Thoracic aorta (tissue), 2 donors: ENCODE results near the gene SMIM17. TPM values are rescaled to one million over a fixed set of nuclear protein-coding genes. Genes with fewer than 3 reads are reported as not detected.

ENCODE experiments used
- ATAC-seq: fragments of 150-250 bp; one replicate; pipeline ENCODE4 v1.8.0; 2017; ENCODE audit warnings: low read depth; ENCODE audit not compliant: insufficient number of reproducible peaks, low FRiP score
- DNase-seq: peaks from one replicate; pipeline ENCODE4 v3.0.0-alpha.2; 2020; ENCODE audit warnings: low spot score
- H3K27ac ChIP-seq, 2 donors: fragments of 200-600 bp; sonication (generic); 1 replicate in 1 of 2; 2 replicates in 1 of 2; pipeline ENCODE4 v1.5.1; 2016; ENCODE audit warnings: mild to moderate bottlenecking in 2 of 2, moderate library complexity in 2 of 2
- H3K27me3 ChIP-seq: fragments of 200-600 bp; sonication (generic); replicated peaks from 2 replicates; pipeline ENCODE4 v1.6.0; 2016; ENCODE audit warnings: mild to moderate bottlenecking; ENCODE audit not compliant: insufficient read depth
- H3K36me3 ChIP-seq: fragments of 200-600 bp; sonication (generic); one replicate; pipeline ENCODE4 v1.5.1; 2016
- H3K4me1 ChIP-seq, 2 donors: fragments of 200-600 bp; sonication (generic); 1 replicate in 1 of 2; 2 replicates in 1 of 2; pipeline versions ENCODE4 v1.5.1 to v1.6.0; 2016; ENCODE audit warnings: low read depth in 2 of 2, mild to moderate bottlenecking in 1 of 2; ENCODE audit not compliant: control insufficient read depth in 1 of 2
- H3K4me3 ChIP-seq: fragments of 200-600 bp; sonication (generic); 2 replicates; pipeline ENCODE4 v1.5.1; 2016; ENCODE audit warnings: mild to moderate bottlenecking
- H3K9me3 ChIP-seq: fragments of 200-600 bp; sonication (generic); 2 replicates; pipeline ENCODE4 v1.5.1; 2016
- CTCF ChIP-seq: fragments of 200-600 bp; sonication (generic); IDR thresholded peaks from one replicate; pipeline ENCODE4 v1.5.1; 2019; ENCODE audit warnings: antibody characterized with exemption
- total RNA-seq, 2 donors: library from RNA; depleted of rRNA; stranded (reverse); fragments of >200 nt; gene quantifications; one replicate each; pipeline versions ENCODE4 v1.1.0 to v1.2.3, GENCODE V29; 2016

Gene SMIM17
- total RNA-seq, 2 donors from 2014 or later = 4.4 TPM; not detected in 1

GRCh38 chr19:56612737-56613136 lies 30.2 kb upstream of the SMIM17 start:
- DNase-seq = no peak
- H3K4me1 ChIP-seq = no peaks in the 10 kb centered on the region
- no peaks in the 10 kb centered on the region for H3K27me3 ChIP-seq
- no peak for TF ChIP-seq CTCF
- no peak overlapping the region for H3K27ac ChIP-seq
- peaks cover 86% of the 10 kb centered on the region for H3K9me3 ChIP-seq
- H3K36me3 ChIP-seq = peaks cover 32% of the 10 kb centered on the region
- no peak overlapping the region for H3K4me3 ChIP-seq
- no peak for ATAC-seq

- no peak for TF ChIP-seq CTCF
- DNase-seq (no peak), ATAC-seq (no peak)
- H3K36me3 ChIP-seq = peaks cover 40% of the 10 kb centered on the region
- no peak overlapping the region for H3K27ac ChIP-seq
- H3K27me3 ChIP-seq = no peaks in the 10 kb centered on the region
- no peak overlapping the region for H3K4me3 ChIP-seq
- H3K4me1 ChIP-seq = no peaks in the 10 kb centered on the region
- H3K9me3 ChIP-seq = peaks cover 87% of the 10 kb centered on the region
Observed at GRCh38 chr19:56613639-56614038, 29.3 kb upstream of the SMIM17 start.

GRCh38 chr19:56617531-56617930 lies 25.4 kb upstream of the SMIM17 start:
- no peak overlapping the region for H3K4me3 ChIP-seq
- ATAC-seq (no peak), DNase-seq (no peak)
- no peaks in the 10 kb centered on the region for H3K4me1 ChIP-seq
- H3K27me3 ChIP-seq = no peaks in the 10 kb centered on the region
- peaks cover 54% of the 10 kb centered on the region for H3K36me3 ChIP-seq
- no peak for TF ChIP-seq CTCF
- no peak overlapping the region for H3K27ac ChIP-seq
- H3K9me3 ChIP-seq = peaks cover 87% of the 10 kb centered on the region

- Histone ChIP-seq H3K36me3 (peaks cover 58% of the 10 kb centered on the region), H3K27me3 (no peaks in the 10 kb centered on the region)
Observed at GRCh38 chr19:56619121-56619520, 23.8 kb upstream of the SMIM17 start.

GRCh38 chr19:56622374-56622773 lies 20.6 kb upstream of the SMIM17 start:
- TF ChIP-seq CTCF = no peak
- no peak overlapping the region for H3K4me3 ChIP-seq
- ATAC-seq = no peak
- no peaks in the 10 kb centered on the region for H3K27me3 ChIP-seq
- peaks cover 65% of the 10 kb centered on the region for H3K36me3 ChIP-seq
- H3K9me3 ChIP-seq = peaks cover 94% of the 10 kb centered on the region
- H3K4me1 ChIP-seq = no peaks in the 10 kb centered on the region
- no peak for DNase-seq
- no peak overlapping the region for H3K27ac ChIP-seq

More at GRCh38 chr19:56619121-56619520, 23.8 kb upstream of the SMIM17 start:
- ATAC-seq = no peak
- no peak for DNase-seq
- Histone ChIP-seq H3K9me3 (peaks cover 87% of the 10 kb centered on the region), H3K4me1 (no peaks in the 10 kb centered on the region), H3K4me3 (no peak overlapping the region), H3K27ac (no peak overlapping the region)
- no peak for TF ChIP-seq CTCF
